Activated naive CD8-positive, alpha-beta T cell treated with anti-CD3 and anti-CD28 coated beads, Interleukin-2, amount 50 U/mL, for 16 hours (primary cell): Measurements from ENCODE around the gene ZNF48.

Source experiments
- DNase-seq: peaks from one replicate; pipeline ENCODE4 v3.0.0-alpha.2; 2020; ENCODE audit warnings: low read depth, low spot score

Gene ZNF48

DNA sequence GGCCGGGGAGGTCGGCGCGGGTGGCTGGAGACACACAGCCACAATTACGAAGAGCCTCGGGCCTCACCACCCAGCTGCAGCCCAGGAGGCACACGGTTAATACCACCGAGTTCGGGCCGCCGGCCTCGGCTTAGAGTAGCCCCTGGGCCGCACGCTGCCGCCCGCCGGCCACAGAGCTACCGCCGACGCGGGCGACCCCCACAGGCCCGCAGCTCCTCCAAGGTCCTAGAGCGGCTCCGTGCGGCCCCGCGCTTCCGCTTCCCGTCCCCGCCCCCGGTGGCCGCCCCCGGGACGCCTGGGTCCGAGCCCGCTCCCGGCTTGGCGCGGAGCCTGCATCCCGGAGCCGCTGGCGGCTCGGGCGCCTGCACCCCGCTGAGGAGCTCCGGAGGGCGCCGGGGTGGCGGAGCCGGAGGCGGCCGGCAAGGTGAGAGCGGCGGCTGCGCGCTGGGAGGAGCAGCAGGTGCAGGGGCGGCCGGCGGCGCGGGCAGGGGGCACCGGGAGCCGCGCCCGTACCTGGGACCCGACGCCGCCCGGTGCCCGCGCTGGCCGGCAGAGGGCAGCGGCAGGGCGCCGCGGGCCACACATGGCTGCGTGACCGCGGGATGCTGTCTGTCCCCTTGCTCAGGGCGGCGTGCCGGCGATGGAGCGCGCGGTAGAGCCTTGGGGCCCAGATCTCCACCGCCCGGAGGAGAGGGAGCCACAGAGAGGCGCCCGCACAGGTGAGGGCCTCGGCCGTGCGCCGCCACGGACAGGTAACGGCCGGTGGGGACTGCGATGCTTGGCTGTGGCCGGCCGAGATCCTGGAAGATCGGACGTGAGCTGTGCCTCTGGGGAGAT is at the start of gene ZNF48:
ZNF48 (plus strand) TSS at position 266 of the 837 bp plus-strand sequence; CDS start at position 641, 375 bp downstream.
- DNase-seq: no peak

DNA sequence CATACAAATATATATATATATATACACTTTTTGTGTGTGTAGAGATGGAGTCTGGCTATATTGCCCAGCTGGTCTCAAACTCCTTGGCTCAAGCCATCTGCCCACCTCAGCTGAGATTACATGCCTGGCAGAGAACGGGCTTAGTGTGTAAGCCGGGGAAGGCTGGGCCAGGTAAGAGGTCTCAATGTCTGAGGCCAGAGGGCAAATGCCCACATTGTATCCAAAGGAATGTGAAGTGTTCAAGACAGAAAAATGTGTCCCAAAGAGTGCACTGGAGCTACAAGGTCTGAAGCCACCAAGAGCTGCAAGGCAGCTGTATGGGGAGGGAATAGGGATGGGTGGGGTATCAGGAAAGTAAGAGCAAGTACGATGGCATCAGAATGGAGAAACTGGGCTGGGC is 48.9 kb upstream of the ZNF48 start:
- DNase-seq: no peak

DNA sequence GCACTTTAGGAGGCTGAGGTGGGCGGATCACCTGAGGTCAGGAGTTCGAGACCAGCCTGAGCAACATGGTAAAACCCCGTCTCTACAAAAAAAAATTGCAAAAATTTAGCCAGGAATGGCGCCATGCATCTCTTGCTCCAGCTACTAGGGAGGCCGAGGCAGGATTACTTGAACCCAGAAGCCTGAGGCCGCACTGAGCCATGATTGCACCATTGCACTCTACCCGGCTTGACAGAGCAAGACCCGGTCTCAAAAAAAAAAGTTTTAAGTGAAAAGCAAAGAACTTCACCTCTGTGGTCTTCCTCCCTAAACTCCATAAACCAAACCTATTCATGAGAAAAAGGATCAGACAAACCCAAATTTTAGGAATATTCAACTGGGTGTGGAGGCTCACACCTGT is 47.1 kb upstream of the ZNF48 start:
- no peak for DNase-seq

- no peak for DNase-seq
Measured at GRCh38 chr16:30348929-30349328, 46.3 kb upstream of the ZNF48 start.

DNA sequence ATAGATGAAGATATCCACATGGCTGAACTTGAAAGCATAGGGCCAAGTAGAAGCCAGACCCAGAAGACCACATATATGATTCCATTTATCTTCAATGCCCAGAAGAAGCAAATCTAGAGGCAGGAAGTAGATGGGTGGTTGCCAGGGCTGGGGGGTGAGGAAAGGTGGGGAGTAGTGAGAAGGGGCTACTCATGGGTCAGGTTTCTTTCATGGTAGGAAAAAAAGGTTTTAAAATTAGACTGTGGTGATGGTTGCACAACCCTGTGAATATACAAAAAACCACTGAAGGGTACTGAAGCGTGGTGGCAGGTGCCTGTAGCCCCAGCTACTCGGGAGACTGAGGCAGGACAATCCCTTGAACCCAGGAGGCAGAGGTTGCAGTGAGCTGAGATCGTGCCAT is 45.5 kb upstream of the ZNF48 start:
- no peak for DNase-seq

- DNase-seq: no peak
Measured at GRCh38 chr16:30350134-30350871, 44.9 kb upstream of the ZNF48 start.

- DNase-seq: no peak
Measured at GRCh38 chr16:30351001-30351441, 44.2 kb upstream of the ZNF48 start.

DNA sequence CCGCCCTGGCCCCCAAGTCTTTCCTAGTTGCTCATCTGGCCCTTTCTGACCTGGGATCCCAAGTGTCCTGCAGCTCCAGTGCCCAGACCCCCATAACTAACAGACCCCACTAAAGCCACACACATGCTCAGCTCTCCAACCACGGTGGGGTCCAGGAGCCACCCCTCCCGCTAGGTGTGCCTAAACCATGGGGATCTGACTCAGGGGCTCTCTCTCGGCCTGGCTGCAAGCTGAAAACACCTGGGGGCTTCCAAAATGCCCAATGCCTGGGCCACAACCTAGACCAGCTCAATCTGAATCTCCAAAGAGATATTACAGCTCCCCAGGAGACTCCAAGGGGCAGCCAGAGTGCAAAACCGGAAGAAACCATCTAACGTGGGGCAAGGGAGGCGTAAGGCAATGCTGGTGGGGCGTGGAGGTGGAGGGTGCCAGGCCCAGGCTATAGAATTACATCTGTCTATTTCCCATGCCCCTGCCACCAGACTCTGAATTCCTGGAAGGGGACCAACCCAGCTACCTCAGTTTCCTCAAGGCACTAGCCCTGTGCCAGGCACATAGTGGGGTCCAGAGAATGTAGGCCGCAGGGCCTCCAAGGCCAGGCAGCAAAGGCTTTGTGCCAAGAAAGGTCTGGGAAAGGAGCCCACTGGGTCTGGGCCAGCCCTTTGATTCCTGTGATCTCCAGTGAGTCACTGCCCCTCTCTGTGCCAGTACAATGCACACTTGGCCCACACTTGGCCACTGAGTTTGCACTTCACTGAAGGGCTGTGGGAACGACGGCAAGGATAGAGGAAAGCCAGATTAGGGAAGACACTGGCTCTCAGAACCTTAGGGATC is 43.4 kb upstream of the ZNF48 start:
- DNase-seq: no peak

GRCh38 chr16:30352488-30353401 is 42.5 kb upstream of the ZNF48 start:
- DNase-seq: no peak

DNA sequence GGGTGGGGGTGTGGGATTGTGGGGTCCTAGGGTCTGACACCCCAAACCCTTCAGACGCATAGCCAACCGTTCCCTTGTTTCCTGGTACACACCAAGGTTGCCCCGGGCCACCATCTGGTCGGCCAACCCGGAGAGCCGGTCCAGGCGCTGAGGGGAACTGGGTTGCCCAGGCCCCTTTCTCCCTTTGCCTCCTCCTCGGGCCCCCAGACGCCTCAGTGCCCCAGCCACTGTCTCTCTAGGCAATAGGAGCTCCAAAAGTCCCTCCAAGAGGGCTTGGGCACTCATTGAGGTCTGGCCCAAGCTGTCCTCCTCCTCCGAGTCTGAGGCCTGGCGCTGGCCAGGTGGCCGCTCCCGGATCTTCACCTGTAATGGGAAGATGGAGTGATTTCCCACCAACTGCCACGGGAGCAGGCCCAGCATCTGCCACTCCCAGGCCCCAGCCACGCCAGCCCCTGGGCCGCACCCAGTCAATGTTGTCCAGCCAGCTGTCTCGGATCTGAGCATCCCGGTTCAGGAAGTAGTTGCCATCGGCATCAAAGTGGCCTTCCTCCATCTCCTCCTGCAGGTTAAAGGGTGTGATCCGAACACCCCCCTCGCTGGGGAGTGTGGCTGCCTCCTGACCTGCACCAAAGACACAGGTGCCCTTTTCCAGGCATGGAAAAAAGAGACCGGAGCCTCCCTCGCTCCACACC is 41.6 kb upstream of the ZNF48 start:
- DNase-seq: no peak

GRCh38 chr16:30354423-30355143 is 40.6 kb upstream of the ZNF48 start:
- no peak for DNase-seq

- peak; percentile 61 for DNase-seq
Measured at GRCh38 chr16:30355144-30355953, 39.9 kb upstream of the ZNF48 start, which contains the start of gene CD2BP2. Gene CD2BP2 (minus strand): TSS chr16:30355308. CDS start chr16:30354681, 627 bp downstream.

GRCh38 chr16:30355954-30356308 is 39.3 kb upstream of the ZNF48 start:
- no peak for DNase-seq

- DNase-seq: no peak
Measured at GRCh38 chr16:30356401-30357084, 38.7 kb upstream of the ZNF48 start.

DNA sequence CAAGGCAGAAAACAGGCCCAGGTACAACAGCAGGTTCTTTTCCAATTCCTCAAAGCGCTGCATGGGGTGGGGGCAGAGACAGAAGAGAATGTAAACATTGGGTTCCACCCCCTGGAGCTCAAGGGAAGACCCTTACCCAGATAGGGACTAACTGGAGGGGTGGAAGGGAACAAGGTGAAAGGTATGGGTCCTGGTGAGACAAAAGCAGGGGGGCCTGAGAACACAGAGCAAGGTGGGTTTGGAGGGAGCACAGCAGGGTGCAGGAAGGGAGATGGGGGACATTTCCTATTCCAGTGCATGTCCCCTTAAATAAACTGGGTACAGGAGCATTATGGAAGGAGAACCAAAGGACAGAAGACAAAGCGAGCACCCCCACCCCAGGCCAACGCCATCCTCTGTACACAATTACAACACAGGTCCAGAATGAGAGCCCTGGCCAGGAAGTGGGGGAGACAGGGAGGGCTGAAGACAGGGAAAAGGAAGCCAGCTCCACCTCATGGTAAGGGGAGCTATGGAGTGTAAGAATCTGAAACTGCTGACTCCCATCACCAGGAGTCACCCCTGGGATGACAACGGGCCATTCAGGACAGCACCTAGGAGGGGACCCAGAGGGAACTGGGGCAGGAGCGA is 38.0 kb upstream of the ZNF48 start:
- no peak for DNase-seq

DNA sequence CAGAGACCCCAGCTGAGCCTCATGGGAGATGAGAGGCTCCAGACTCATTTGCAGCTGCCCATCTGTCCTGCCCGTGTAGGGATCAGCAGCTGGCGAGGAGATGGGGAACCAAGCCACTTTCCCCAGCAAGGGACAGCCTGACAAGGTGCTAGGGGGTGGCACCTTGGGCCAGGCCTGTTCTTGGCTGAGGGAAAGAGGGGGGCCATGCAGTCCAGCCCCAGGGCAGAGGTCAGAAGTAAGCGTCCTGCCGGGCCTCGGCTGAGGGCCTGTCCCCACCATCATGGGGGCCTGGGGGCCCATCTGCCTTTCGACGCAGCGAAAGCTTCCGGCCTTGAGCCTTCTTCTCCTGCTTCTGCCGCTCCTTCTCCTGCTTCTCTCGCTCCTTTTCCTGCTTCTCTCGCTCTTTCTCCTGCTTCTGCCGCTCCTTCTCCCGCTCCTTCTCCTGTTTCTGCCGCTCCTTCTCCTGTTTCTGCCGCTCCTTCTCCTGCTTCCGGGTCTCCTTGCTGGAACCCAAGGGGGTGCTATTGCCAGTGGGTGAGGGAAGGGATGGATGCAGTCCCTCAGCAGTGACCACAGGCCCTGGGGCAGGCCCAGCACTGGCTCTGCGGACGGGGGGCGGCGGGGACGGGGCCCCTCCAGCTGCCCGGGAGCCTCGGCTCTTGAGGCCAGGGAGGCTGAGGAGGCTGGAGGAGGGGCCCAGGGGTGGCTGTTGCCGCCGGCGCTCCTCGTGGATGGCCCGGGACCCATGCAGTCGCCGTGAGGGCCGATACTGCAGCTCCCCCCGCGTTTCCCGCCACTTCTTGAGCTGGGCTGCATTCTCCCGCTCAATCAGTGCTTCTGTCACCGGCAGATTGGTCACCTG is 37.3 kb upstream of the ZNF48 start:
- DNase-seq: no peak

DNA sequence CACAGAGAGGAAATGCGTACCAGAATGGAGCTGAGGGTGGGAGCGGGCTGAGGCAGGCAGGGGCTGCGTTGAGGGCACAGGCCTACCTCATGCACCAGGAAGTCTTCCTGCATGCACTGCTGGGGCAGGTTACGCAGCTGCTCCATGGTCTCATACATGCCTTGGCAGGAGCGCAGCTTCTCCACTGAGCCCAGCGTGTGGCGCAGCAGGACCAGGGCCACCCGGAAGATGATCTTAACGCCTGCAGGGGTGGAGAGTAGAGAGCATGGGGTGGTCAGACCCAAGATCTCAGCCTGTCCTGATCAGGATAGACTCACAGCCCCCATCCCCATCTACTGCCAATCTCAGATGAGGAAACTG is 36.7 kb upstream of the ZNF48 start:
- DNase-seq: no peak
